ENCODE measurements around the gene DCAF8.

DNA sequence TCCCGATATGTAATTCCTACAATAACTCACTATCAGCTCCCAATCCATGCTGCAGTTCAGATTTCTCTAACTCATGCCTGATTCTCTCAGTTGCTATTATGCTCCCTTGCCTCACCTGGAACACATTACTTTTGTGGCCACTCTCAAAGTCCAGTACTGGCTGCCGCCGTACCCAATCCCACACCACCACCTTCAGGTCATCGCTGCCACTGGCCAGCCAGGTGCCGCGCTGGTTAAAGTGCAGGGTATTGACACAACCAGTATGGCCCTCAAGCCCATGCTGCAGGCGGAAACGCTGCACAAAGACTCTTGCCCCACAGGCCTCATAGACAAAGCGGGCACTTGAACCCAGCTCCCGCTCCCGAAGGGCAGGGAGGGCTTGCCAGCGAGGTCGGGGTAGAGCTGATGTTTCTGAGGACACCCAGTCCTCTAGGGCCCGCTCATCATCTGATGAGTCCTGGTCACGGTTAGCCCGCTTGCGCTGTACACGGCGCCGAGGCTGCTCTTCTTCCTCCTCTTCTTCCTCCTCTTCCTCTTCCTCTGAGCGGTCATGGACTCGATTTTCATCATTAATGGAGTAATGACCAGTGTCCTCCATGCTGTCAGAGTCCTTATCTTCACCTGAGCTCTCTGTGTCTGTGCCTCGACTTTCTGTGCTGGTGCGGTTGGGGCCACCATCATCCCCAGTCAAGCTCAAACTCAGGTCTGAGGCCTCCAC lies 22.6 kb downstream of the DCAF8 start:
- TF ChIP-seq CTCF (IDR thresholded peaks at IDR 0.05; ENCODE audit: low read length) = no peak
- TF ChIP-seq EZH2 (optimal IDR thresholded peaks at IDR 0.05; ENCODE audit: low read depth, low read length) = no peak
- TF ChIP-seq EZH2phosphoT487 (IDR thresholded peaks at IDR 0.05; ENCODE audit: low read length) = no peak

Data from MM.1S (cell line).